HG03095 (cell line): ENCODE results near the gene PPP1CA.

Source experiments
- ATAC-seq: cut with Tn5 transposase; IDR thresholded peaks from one replicate; pipeline ENCODE4 v1.9.1; 2021; ENCODE audit warnings: moderate library complexity; ENCODE audit not compliant: unreplicated experiment

The PPP1CA gene

DNA sequence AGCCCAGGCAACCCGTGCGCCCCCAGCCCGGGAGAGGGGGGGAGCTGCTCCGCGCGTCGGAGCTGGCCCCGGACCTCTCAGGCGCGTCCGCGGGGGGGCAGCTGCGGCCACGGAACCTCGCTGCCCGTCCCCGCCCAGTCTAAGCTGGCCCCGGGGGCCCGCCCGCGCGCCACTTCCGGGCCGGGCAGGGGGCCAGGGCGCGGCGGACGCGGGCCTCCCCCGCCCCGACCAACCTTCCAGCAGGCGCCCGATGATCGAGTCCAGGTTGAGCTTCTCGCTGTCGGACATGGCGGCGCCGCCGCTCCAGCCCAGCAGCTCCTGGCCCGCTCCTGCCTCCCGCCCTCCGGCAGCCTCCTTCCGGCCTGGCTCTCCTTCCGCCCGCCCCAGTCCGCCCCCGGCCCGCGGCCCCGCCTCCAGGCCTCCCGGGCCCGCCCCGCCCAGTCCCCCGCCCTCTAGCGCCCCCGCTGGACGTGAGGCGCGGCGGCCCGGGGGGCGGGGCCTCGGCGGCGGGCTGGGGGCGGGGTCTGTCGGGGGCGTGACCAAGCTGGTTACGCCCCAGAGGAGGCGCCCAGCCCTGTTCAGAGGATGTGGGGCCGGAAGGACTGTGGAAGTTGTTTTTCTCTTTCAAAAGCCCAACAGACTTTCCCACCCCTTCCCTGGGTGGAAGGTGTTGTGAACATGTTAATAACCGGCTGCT is at the start of gene PPP1CA:
TSS of gene PPP1CA (minus strand) at position 364 of the 697 bp plus-strand sequence. CDS start at position 288, 76 bp downstream.
- peak; percentile 46 for ATAC-seq

DNA sequence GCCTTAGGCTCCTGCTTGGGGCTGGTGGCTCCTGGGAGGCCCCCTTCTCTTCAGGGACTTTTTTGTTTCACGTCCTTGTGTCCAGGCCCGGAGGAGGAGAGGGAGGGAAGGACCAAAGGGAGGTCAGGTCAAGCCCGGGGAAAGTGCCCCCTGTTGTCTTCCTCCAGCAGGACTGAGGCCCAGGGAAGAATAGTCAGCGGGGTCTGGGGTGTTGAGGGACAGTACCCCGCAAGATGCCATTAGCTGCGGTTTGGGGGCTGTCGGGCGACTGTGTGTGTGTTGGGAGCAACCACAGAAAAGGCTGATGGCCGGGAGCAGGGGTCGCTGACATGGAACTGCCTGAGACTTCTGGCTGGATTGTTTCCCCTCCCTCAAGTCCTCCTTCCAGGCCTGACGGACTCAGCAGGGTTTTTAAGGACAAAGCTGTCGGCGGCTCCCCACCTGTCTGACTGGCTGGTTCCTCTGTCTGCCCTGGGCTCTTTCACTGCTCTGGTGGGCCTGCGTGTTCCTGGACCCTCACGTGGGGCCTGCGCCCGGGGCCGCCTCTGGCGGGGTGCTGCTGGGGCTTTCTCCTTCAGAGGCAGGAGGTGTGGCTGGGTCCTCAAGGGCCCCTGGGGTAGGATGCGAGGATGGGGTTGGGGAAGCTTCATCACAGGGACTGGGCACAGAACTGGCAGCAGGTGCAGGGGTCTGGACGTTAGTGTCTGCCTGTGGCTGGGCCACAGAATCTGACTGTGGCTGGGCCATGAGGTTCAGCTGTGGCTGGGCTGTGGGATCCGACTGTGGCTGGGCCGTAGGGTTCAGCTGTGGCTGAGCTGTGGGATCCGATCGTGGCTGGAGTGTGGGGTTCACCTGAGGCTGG is 49.4 kb upstream of the PPP1CA start:
- ATAC-seq = no peak

DNA sequence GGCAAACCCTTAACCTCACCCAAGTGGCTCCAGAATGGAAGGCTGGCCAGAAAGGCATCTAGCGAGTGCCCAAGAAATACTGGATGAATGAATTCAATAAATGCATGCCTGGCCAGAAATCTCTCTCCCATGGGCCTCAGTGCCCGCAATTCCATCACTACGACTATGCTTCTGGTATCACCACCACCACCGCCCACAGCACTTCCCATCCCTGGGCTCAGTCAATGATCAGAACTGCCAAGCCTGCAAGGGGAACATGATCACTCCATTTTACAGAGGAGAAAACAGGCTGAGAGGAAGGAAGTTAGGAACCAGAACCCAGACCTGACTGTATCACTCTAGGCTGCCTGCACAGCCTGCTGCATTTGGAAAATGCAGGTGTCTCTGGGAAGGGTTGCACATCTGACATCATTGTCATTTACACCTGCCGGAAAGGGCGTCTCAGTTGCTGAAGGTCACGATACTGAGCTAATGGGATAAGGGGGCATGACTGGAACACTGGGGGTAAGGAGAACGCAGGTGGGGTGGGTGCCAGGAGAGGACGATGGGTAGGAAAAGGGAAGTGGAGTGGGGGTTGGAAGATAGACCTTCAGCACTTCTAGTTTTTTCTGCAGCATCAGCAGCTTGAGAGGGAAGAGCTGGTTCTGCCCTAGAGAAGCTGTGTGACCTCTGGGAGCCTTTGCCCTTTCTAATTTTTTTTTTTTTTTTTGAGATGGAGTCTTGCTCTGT is 47.6 kb upstream of the PPP1CA start:
- ATAC-seq = no peak

DNA sequence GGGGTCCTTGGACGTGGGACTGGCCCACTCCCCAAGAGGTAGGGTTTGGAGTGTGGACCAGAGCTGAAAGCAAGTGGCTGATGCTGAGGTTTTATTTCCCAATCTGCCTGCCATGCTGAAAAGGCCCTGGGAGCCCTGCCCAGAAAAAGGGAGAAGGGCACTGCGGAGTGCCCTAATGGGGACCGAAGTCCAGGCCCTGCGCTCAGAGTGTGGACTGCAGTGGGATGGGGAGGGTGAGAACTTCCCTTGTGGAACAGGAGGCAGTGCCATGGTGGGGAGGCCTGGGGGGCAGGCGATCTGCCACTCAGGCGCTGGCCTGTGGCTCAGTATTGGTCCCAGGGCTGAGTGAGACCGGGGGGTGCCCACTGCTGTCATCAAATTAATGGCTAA is 46.6 kb upstream of the PPP1CA start:
- ATAC-seq = no peak

DNA sequence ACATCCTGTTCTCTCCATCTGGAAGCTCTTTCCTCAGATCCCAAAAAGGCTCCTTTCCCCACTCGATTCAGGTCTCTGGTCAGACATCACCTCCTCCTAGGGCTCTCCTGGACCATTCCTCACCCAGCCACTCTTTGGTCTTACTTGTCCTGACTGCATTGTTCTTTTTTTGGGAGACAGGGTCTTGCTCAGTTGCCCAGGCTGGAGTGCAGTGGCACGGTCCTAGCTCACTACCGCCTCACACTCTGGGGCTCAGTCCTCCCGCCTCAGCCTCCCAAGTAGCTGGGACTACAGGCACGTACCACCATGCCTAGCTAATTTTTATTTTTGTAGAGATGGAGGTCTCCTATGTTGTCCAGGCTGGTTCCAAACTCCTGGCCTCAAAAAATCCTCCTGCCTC is 43.9 kb upstream of the PPP1CA start:
- no peak for ATAC-seq

DNA sequence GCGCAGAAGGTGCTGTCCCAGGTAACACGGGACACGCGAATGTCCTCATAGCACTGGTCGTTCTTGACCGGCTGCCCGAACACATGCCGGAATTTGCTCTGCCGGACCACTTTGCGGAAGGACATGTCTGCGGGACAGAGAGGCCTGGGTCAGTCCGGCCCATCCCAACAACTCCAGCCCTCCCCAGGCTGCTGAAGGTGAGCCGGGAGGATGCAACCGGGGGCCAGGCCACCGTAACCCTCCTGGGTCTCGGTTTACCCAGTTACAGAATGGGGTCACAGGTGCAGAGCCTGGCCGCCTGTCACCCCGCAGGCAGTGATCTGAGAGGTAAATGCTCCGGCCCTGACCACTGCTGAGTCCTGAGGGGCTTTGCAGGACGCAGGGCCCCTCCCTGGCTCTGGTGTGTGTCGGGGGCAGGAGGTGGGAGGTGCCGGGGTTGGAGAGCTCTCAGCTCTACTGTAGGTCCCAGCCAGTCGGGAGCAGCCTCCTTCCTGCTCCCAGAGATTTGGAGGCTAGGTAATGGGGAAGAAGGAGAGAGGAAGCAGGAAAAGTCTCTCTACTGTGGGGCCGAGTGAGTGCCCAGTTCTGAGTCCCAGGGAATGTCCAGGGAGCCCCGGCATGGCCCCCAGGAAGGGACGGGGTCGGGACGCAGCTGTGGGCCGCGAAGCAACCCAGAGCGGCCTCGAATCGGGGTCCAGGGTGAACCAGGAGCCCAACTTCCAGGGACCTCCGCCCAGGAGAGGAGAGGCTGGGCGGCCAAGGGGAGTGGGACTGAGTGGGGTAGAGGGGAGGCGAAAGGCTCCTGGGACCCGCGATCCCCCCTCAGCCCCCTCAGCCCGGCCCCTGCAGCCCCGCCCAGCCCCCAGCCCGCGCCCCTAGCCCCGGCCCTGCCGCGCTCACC is 41.1 kb upstream of the PPP1CA start:
- no peak for ATAC-seq

DNA sequence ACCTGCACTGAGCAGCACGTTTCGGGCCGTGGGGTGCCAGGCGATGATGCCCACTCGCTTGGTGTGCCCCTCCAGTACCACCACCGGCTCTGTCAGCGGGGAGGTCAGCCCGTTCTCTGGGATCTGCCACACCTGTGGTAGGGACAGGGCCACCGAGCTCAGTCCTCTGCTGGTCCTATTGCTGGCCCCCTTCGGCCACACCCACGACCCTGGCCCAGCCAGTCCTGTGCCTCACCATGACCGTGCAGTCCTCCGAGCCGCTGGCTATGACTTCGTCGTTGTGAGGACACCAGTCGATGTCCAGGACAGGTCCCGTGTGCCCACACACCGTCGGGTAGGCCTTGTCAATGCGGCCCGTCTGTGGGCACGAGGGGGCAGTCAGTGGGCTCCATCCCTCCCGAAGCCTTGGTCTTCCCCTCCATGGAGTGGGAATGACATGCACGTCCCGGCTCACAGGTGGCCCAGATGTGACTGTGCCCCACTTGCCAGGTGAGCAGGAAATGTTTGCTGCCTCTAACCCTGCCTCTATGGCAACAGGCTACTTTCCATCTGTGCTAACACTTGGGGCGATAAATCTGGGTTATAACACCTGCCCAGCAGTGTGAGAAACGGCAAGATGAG is 40.2 kb upstream of the PPP1CA start:
- ATAC-seq = no peak

DNA sequence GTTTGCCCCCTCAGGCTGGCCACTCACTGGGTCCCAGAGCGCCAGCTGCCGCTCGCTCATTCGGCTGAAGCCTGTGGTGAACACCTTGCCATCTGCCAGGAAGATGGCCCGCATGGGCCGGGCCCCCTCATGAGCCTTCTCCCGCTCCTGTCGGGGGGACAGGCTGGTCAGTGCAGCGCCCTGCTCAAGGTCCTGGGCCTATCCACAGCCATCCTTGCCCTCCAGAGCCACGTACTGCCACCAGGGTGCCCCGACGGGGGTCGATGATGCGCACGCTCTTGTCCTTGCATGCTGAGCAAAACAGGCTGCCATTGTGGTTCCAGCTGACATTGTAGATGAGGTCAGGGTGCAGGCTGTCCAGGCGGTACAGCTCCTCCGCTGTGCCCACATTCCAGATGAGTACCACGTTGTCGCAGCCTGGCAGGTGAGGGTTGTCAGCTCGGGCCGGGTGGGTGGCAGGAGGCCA is 39.5 kb upstream of the PPP1CA start:
- ATAC-seq = no peak

DNA sequence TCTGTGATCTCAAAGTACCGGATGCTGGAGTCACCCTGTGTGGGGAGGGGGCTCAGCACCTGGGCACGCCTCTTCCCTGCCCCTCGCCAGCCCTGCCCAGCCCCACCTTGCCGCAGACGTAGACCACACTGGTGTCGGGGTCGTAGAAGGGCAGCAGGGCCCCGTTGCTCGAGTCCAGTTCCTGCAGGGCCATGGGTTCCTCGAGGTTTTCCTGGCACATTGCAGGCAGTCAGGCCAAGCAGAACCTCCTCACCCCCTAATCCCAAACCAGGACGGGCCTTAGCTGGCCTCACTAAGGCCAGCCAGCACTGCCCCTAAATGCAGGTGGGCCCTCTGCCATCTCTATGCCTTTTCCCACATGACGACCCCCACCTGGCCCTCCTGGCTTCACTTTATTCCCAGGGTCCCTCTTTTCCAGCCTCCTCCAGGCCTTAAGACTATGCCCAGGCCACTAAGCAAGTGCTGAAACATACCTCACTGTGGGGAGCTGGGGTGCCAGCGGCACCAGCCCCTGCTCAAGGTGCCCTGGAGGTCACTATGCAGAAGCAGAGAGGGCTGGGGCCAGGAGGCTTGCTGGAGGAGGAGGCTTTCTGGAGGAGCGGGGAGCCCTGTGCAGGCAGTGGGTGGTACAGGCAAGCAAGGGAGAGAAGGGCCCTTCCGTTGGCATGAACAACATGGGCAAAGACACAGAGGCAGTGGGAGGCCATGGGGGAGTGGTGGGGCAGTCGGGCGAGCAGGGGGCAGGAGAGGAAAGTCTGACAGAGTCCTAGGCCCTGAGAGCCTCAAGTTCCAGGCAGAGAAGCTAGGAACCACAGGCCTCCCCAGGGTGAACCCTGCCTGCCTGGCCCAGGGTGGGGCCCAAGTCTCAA is 38.8 kb upstream of the PPP1CA start:
- no peak for ATAC-seq

DNA sequence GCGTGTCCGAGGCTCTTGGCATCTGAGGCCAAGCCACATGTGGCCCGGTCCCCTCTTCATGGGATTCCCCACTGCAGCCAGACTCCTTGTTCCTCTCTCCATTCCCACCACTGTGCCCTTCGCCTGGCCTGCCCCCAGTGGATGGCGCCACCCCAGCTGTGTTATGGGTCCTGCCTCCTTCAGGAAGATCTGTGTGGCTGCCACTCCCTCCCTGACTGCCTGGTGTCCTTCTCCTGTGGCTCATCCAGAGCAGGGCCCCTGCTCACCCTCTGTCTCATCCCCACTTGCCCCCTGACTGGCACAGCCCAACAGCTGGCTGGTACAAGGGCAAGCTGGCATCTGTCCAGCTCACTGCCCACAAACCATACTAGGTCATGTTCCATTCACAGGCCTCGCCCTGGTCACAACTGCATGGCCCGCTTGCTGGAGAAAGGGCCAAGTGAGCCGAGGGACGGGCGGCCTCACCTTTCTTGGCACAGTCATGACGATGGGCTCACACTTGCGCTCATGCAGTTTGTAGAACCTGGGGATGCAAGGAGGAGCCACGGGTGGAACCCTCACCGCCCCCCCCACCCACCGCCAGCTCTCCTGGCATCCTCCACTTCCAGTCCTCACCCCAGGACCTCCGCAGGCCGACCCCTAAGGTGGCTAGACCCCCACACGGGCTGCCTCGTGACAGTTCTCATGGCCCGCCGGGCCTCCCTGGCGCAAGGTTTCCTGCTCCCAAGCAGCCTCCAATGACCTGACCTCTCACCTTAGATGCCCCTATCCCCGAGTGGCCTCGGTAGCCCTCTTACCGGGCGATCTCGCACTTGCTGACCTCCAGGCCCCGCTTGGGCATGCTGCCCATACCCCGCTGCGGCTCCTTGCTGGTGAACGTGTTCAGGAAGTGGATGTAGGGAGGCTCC is 37.9 kb upstream of the PPP1CA start:
- no peak for ATAC-seq

DNA sequence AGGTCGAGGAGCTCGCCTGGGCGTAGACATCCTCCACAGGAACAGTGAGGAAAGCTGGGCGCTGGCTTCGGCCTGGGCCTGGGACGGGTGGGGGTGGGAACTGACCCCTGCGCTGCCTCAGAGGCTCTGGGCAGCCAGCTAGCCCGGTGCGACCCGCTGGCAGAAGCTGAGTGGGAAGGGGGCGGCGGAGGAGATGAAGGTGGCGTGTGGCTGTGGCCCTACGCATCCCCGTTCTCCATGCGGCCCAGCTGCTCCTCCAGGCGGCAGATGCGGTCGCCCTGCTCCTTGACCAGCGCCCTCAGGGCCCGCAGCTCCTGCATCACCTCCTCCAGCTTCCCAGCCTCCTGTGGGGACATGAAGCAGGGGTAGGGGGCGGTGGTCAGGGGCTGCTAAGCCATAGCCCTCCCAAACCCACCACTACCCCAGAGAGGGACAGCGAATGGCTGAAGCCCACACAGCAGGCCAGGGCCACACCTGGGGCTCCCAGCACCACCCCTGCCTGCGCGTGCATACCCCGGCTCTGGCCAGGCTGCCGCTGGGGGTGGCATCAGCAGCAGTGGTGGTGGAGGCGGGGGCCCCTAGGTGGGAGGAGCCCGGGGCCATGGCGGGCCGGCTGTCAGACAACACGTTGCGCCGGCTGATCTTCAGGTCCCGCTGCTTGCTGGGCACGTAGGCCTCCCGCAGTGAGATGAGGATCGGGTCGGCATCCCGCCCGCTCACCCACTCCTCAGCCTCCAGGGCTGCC is 36.7 kb upstream of the PPP1CA start:
- no peak for ATAC-seq

DNA sequence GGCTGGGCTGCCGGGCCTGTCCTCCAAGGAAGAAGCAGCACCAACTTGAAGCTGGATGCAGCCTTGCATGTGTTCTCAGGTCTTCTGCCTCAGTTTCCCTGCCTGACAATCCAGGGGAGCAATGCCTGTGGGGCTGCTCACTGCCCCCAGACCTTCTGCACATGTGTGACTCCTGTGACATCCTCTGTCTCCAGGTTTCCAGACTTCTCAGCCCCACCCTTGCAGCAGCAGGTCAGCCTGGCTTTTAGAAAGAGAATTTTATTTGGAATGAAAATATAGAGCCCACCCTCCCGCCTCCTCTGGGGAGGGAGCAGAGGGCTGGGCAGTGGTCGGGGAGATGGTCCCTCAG is 36.1 kb upstream of the PPP1CA start:
- ATAC-seq = no peak

DNA sequence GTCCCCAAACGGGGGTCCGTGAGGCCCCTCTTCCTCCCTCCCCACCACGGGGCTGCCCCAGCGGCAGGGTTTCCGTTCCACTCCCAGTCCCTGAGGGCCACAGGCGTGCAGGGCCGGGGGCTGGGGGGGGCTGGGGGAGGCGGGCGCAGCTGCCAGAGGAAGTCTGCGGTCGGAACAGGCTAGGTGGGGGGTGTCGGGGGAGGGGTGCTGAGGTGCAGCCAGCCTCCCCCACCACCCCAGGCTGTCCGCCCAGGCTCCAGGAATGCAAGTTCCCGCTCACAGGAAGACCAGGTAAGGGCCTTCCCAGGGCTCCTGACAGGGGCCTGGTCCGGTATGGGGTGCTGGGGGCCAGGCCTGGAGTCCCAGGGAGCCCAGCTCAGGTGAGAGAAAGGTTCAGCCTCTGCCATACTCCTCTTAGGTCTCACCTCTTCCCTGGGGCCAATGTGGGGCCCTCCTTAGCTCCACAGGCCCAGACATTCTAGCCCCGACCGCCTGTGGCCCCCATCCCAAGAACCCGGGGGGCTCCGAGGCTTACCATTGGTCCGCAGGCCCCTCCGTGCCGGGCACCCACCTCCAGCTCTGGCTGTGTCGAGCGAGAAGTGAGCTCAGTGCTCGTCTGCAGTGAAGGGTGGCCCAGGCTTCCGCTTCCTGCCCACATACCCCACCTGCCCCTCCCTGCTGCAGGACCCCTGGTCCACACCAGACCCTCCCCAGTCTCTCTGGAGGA is 35.6 kb upstream of the PPP1CA start, which contains the start of gene PTPRCAP:
TSS of gene PTPRCAP (minus strand) at position 601 of the 727 bp plus-strand sequence. CDS start at position 538, 63 bp downstream.
- no peak for ATAC-seq

DNA sequence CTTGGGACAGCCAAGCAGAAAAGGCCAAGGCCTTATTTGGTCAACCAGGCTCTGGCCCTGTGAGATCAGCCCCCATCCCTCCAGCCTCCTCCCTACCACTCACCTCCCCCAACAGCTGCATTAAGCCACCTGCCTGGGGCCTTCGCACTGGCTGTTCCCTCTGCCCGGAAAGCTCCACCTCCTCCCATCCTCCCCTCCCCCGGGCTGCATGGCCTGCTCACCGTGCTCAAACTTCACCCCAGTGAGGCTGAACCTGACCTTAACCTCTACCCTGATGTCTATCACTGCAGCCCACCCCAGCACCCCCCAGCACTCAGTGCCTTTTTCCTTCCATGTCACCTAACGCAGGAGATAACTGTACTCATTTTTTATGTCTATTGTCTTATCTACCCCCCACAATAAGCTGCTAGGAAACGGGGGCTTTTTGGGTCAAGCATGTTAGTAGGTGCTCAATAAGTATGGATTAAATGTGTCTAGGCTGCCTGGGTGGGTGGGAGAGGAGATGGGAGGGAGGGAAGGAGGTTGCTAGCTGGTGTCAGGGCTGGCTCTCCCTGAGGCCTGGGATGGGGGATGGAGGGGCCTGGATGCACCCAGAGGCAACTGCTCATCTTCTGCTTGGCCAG is 34.9 kb upstream of the PPP1CA start:
- no peak for ATAC-seq

DNA sequence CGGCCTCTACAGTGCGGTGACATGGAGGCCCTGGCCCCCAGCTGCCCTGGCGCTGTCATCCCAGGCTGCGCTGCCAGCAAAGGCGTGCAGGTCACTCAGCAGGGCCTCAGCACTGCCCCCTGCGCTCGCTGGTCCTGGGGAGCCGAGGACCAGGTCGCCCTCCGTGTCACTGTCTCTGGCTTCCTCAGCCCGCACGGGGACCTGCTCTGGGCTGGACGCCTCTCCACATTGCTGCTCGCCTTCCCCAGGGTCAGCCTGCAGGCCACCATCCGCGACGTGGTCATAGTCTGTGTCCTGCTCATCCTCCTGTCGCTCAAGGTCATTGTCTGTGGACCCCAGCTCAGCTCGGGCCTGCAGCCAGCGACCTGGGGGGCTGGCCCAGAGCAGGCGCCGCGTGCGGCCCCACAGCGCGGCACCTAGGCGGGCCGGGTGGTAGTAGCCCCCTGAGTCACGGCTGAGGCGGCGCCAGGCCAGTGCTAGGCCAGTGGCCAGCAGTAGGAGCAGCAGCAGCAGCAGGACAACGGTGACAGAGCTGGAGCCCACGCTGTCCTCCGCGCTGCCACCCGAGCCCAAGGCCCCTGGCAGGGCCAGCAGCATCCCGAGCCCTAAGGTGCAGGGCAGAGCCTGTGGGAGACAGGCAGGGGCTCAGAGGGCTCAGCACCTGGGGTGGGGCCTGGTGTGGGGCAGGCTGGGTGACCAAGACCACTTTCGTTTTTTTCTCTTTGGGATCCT is 34.2 kb upstream of the PPP1CA start:
- ATAC-seq = no peak
